H1 (cell line): ENCODE data around the gene PARP15. TPM values are rescaled to one million over a fixed set of nuclear protein-coding genes. Genes with fewer than 3 reads are reported as not detected.

Experiments used
- CTCF ChIA-PET: fragments of 300-600 bp; sonication (Branson Sonifier 250); formaldehyde crosslinking; loops from one replicate; lab custom pipeline; 2021; ENCODE audit not compliant: partially characterized antibody; lab: Charles Lee
- POLR2A ChIA-PET: fragments of 300-600 bp; sonication (Branson Sonifier 250); formaldehyde crosslinking; loops from one replicate; lab custom pipeline; 2021; ENCODE audit warnings: inconsistent platforms; ENCODE audit not compliant: partially characterized antibody; lab: Charles Lee
- DNase-seq, 2 experiments: peaks; one replicate each; pipeline versions ENCODE4 v3.0.0 to v3.0.0-alpha.2; 2010 to 2022; ENCODE audit warnings: low spot score in 2 of 2, low read depth in 1 of 2, mixed read lengths in 1 of 2
- FAIRE-seq: peaks from 2 replicates; lab custom pipeline; 2011; peaks lifted over from hg19 to GRCh38; lab: Jason Lieb, UNC
- H2AFZ ChIP-seq: 2 replicates; pipeline ENCODE4 v1.8.1; 2012; ENCODE audit warnings: low read length, inconsistent platforms
- H2AK5ac ChIP-seq: 2 replicates; pipeline ENCODE4 v1.6.1; 2013; ENCODE audit warnings: low read depth, low read length
- H2BK120ac ChIP-seq: replicated peaks from 2 replicates; pipeline ENCODE3; 2013; ENCODE audit warnings: low read depth, low read length, inconsistent platforms
- H2BK12ac ChIP-seq: 2 replicates; pipeline ENCODE4 v1.6.1; 2013; ENCODE audit warnings: low read depth, low read length
- H2BK15ac ChIP-seq: 2 replicates; pipeline ENCODE4 v1.6.1; 2013; ENCODE audit warnings: low read length
- H2BK20ac ChIP-seq: 2 replicates; pipeline ENCODE4 v1.6.1; 2013; ENCODE audit warnings: low read length
- H2BK5ac ChIP-seq: 2 replicates; pipeline ENCODE4 v1.6.1; 2013; ENCODE audit warnings: low read depth, low read length
- H3K14ac ChIP-seq: 2 replicates; pipeline ENCODE4 v1.6.1; 2013; ENCODE audit warnings: inconsistent platforms; ENCODE audit not compliant: insufficient read length
- H3K18ac ChIP-seq: 2 replicates; pipeline ENCODE4 v1.6.1; 2013; ENCODE audit warnings: low read length; ENCODE audit errors: extremely low read depth
- H3K23ac ChIP-seq: 2 replicates; pipeline ENCODE4 v1.6.1; 2013; ENCODE audit warnings: inconsistent platforms; ENCODE audit not compliant: insufficient read length
- H3K23me2 ChIP-seq: 2 replicates; pipeline ENCODE4 v1.6.1; 2013; ENCODE audit warnings: low read depth, low read length
- H3K27ac ChIP-seq: 2 replicates; pipeline ENCODE4 v1.6.1; 2011; ENCODE audit warnings: low read depth, low read length, inconsistent platforms
- H3K27me3 ChIP-seq, 4 experiments: replicated peaks in 1 of 4; 1 replicate in 1 of 4; 2 replicates in 3 of 4; pipeline versions ENCODE4 v1.6.1 to v1.8.1; 2011 to 2013; ENCODE audit warnings: low read length in 3 of 4, mild to moderate bottlenecking in 3 of 4, inconsistent platforms in 2 of 4, mixed read lengths in 2 of 4, moderate library complexity in 1 of 4; ENCODE audit not compliant: control insufficient read depth in 3 of 4, insufficient read depth in 3 of 4; ENCODE audit errors: extremely low read depth in 1 of 4
- H3K36me3 ChIP-seq, 4 experiments: 2 replicates each; pipeline versions ENCODE4 v1.6.1 to v1.8.1; 2011 to 2013; ENCODE audit warnings: mild to moderate bottlenecking in 4 of 4, low read length in 3 of 4, moderate library complexity in 2 of 4, control low read depth in 1 of 4, inconsistent platforms in 1 of 4; ENCODE audit not compliant: insufficient read depth in 4 of 4, control insufficient read depth in 2 of 4
- H3K4ac ChIP-seq: replicated peaks from 2 replicates; pipeline ENCODE3; 2013; ENCODE audit warnings: low read length, low read depth, mixed read lengths, inconsistent platforms; ENCODE audit not compliant: insufficient read length
- H3K4me1 ChIP-seq, 4 experiments: replicated peaks in 1 of 4; 1 replicate in 1 of 4; 2 replicates in 3 of 4; pipeline versions ENCODE4 v1.6.1 to v1.8.1; 2011 to 2013; ENCODE audit warnings: low read length in 3 of 4, inconsistent platforms in 2 of 4, mixed read lengths in 1 of 4; ENCODE audit not compliant: insufficient read depth in 4 of 4, control insufficient read depth in 3 of 4
- H3K4me2 ChIP-seq, 2 experiments: 2 replicates each; pipeline versions ENCODE4 v1.6.1 to v1.8.1; 2011 to 2013; ENCODE audit warnings: low read depth in 2 of 2, low read length in 2 of 2, control low read depth in 1 of 2, inconsistent platforms in 1 of 2, mild to moderate bottlenecking in 1 of 2; ENCODE audit not compliant: insufficient read depth in 1 of 2
- H3K4me3 ChIP-seq, 4 experiments: fragments of 200-600, 300-600 bp in 1 of 4; sonication (generic), shearing (Covaris generic), sonication (Bioruptor Twin) in 1 of 4; 2 replicates each; pipeline versions ENCODE4 v1.5.1 to v1.8.1; 2011 to 2016; ENCODE audit warnings: low read length in 4 of 4, low read depth in 3 of 4, control low read depth in 2 of 4, inconsistent platforms in 2 of 4, mild to moderate bottlenecking in 2 of 4, mixed read lengths in 1 of 4, moderate library complexity in 1 of 4; ENCODE audit not compliant: insufficient read depth in 2 of 4; ENCODE audit errors: extremely low read depth in 1 of 4
- H3K56ac ChIP-seq: replicated peaks from 2 replicates; pipeline ENCODE3; 2013; ENCODE audit warnings: low read depth, mild to moderate bottlenecking, mixed read lengths, low read length, inconsistent platforms; ENCODE audit not compliant: insufficient read length
- H3K79me1 ChIP-seq: 2 replicates; pipeline ENCODE4 v1.6.1; 2013; ENCODE audit warnings: low read depth, low read length, control low read depth
- H3K79me2 ChIP-seq, 2 experiments: 2 replicates each; pipeline versions ENCODE4 v1.6.1 to v1.8.1; 2012 to 2013; ENCODE audit warnings: low read length in 2 of 2, mild to moderate bottlenecking in 2 of 2, inconsistent platforms in 1 of 2; ENCODE audit not compliant: insufficient read depth in 2 of 2, control insufficient read depth in 1 of 2
- H3K9ac ChIP-seq, 4 experiments: replicated peaks in 1 of 4; 1 replicate in 1 of 4; 2 replicates in 3 of 4; pipeline versions ENCODE4 v1.6.1 to v1.8.1; 2011 to 2013; ENCODE audit warnings: low read depth in 3 of 4, low read length in 3 of 4, control low read depth in 2 of 4, mild to moderate bottlenecking in 2 of 4, moderate library complexity in 2 of 4, inconsistent platforms in 1 of 4; ENCODE audit errors: extremely low read depth in 1 of 4
- H3K9me3 ChIP-seq, 2 experiments: 2 replicates each; pipeline versions ENCODE4 v1.6.1 to v1.8.1; 2012 to 2013; ENCODE audit warnings: mild to moderate bottlenecking in 2 of 2, moderate library complexity in 2 of 2, control low read depth in 1 of 2, inconsistent platforms in 1 of 2, low read depth in 1 of 2, low read length in 1 of 2, mixed read lengths in 1 of 2; ENCODE audit not compliant: insufficient read depth in 2 of 2
- H4K20me1 ChIP-seq, 2 experiments: replicated peaks in 1 of 2; 2 replicates each; pipeline versions ENCODE3 to v1.8.1; 2011 to 2013; ENCODE audit warnings: inconsistent platforms in 2 of 2, low read length in 2 of 2, mild to moderate bottlenecking in 1 of 2; ENCODE audit not compliant: insufficient read depth in 2 of 2, control insufficient read depth in 1 of 2
- H4K5ac ChIP-seq: 2 replicates; pipeline ENCODE4 v1.6.1; 2013; ENCODE audit warnings: low read length, low read depth, mixed read lengths, inconsistent platforms; ENCODE audit not compliant: insufficient read length
- H4K8ac ChIP-seq: 2 replicates; pipeline ENCODE4 v1.8.0; 2013; ENCODE audit warnings: mild to moderate bottlenecking, moderate library complexity, low read length, inconsistent platforms; ENCODE audit not compliant: insufficient read depth; ENCODE audit errors: extremely low read depth
- H4K91ac ChIP-seq: replicated peaks from 2 replicates; pipeline ENCODE3; 2013; ENCODE audit warnings: low read length, mixed read lengths, inconsistent platforms; ENCODE audit not compliant: insufficient read length
- BACH1 ChIP-seq: IDR thresholded peaks from 2 replicates; pipeline ENCODE4 v1.6.1; 2012; ENCODE audit warnings: low read length, improper control_type of control experiment
- BRCA1 ChIP-seq: IDR thresholded peaks from 2 replicates; pipeline ENCODE4 v1.6.1; 2012; ENCODE audit warnings: low read depth, low read length, improper control_type of control experiment
- CEBPB ChIP-seq: IDR thresholded peaks from 2 replicates; pipeline ENCODE4 v1.6.1; 2012; ENCODE audit warnings: low read depth, low read length
- CREB1 ChIP-seq: IDR thresholded peaks from 2 replicates; pipeline ENCODE4 v1.6.1; 2012; ENCODE audit warnings: inconsistent platforms
- EGR1 ChIP-seq: IDR thresholded peaks from 2 replicates; pipeline ENCODE4 v1.6.1; 2011; ENCODE audit warnings: low read depth, low read length, borderline replicate concordance
- EZH2 ChIP-seq: fragments of 200-600 bp; sonication (generic); IDR thresholded peaks from 2 replicates; pipeline ENCODE4 v1.7.1; 2012; ENCODE audit warnings: low read depth, mild to moderate bottlenecking, moderate library complexity, low read length, inconsistent platforms; ENCODE audit not compliant: severe bottlenecking
- FOSL1 ChIP-seq: IDR thresholded peaks from 2 replicates; pipeline ENCODE4 v1.6.1; 2011; ENCODE audit warnings: mild to moderate bottlenecking, low read depth, low read length, moderate library complexity; ENCODE audit not compliant: insufficient read depth
- RFX5 ChIP-seq: IDR thresholded peaks from 2 replicates; pipeline ENCODE4 v1.6.1; 2011; ENCODE audit warnings: low read depth, low read length, improper control_type of control experiment, borderline replicate concordance
- SIRT6 ChIP-seq: IDR thresholded peaks from one replicate; pipeline ENCODE4 v1.7.1; 2012; ENCODE audit warnings: low read length, inconsistent platforms
- SP2 ChIP-seq: IDR thresholded peaks from 2 replicates; pipeline ENCODE4 v1.6.1; 2012; ENCODE audit warnings: mild to moderate bottlenecking, low read length, inconsistent platforms
- SRF ChIP-seq: IDR thresholded peaks from 2 replicates; pipeline ENCODE4 v1.6.1; 2011; ENCODE audit warnings: mild to moderate bottlenecking, low read depth, low read length, moderate library complexity
- SUZ12 ChIP-seq: fragments of 200-600 bp; sonication (generic); IDR thresholded peaks from 2 replicates; pipeline ENCODE4 v1.6.1; 2012; ENCODE audit warnings: mild to moderate bottlenecking, inconsistent platforms, low read length, moderate library complexity, mixed read lengths
- TCF12 ChIP-seq: IDR thresholded peaks from 2 replicates; pipeline ENCODE4 v1.6.1; 2011; ENCODE audit warnings: low read depth, mild to moderate bottlenecking, low read length
- TEAD4 ChIP-seq: IDR thresholded peaks from 2 replicates; pipeline ENCODE4 v1.6.1; 2012; ENCODE audit warnings: low read depth, low read length, inconsistent platforms, mixed read lengths
- WGBS, 2 experiments: shearing (Covaris generic) in 1 of 2; methylation state at CpG; one replicate each; pipeline versions ENCODE4 v1.1.6 to v1.1.7; 2013 to 2015; ENCODE audit warnings: low lambda C conversion rate in 2 of 2, mixed read lengths in 2 of 2, inconsistent platforms in 1 of 2, low coverage in 1 of 2, missing lambda C conversion rate in 1 of 2; ENCODE audit not compliant: insufficient replicate concordance in 2 of 2, insufficient coverage in 1 of 2, insufficient read length in 1 of 2; ENCODE audit errors: extremely low coverage in 1 of 2, missing lambda C conversion rate in 1 of 2; 5-methylcytosine and 5-hydroxymethylcytosine counted together
- polyA plus RNA-seq, 7 experiments: library from polyadenylated mRNA; depleted of rRNA in 3 of 7; stranded (reverse) in 5 of 7; unstranded in 2 of 7; fragments of >200 nt in 5 of 7; fragments of 200-250 nt in 2 of 7; gene quantifications; 1 replicate in 5 of 7; 2 replicates in 1 of 7; 4 replicates in 1 of 7; pipeline versions ENCODE4 v1.2.1 to v1.2.3, GENCODE V29; 2011 to 2013; ENCODE audit warnings: missing spikeins in 2 of 7, mixed read lengths in 2 of 7
- total RNA-seq: library from RNA; stranded (reverse); fragmentation: NEBNext Ultra II Directional; extraction: Animal tissue kit (Norgen Biotek cat#: 25700); gene quantifications from 2 replicates; pipeline ENCODE4 v1.2.1, GENCODE V29; 2021

Gene PARP15
- total and polyA plus RNA-seq, 2 of the 8 experiments (the other 6 are each of a cell fraction or from before 2014, with no cell fraction given): 0.37 to 0.45 TPM

DNA sequence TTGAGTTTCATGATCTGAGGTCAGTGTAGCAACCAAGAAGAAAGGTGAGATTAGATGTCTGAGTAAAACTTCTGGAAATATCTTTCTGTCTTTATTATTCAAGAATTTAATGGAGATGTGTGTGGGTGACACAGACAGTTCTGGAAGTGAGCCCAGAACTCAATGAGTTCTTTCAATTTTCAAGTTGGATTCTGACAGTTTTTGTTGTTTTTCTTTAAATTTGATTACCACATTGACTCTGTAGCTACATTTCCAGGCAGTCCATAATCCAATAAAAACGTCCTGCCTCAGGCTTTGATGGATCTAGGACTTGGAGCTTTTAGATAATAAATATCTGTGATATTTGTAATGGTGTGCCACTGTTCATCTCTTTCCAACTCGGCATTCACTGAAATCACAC, 99.3 kb downstream of the PARP15 start:
- H2AK5ac ChIP-seq: no peak overlapping the region
- no peak overlapping the region for H4K91ac ChIP-seq
- DNase-seq (no peak), FAIRE-seq (no peak)
- no peak overlapping the region for H3K4ac ChIP-seq
- H3K56ac ChIP-seq: no peak overlapping the region
- ChIA-PET POLR2A (interaction anchor here (1.3 kb wide), 1 partner anchor 293 kb away, joined by 4 read pairs; the partner anchor contains the start of genes FAM162A and MIX23), CTCF (interaction anchor here (0.8 to 5.5 kb wide), 8 partner anchors 11 to 292 kb away, joined by 3 to 62 read pairs (median 4); partner anchors contain the start of gene FAM162A)
- TF ChIP-seq BACH1 (no peak), SP2 (no peak), FOSL1 (no peak), CEBPB (no peak), TCF12 (no peak), SIRT6 (no peak), EZH2 (no peak), BRCA1 (no peak), CREB1 (no peak), SUZ12 (no peak), SRF (no peak), TEAD4 (no peak), RFX5 (no peak), EGR1 (no peak)
- H2BK12ac ChIP-seq: no peak overlapping the region
- H2BK5ac ChIP-seq: no peak overlapping the region
- no peaks in the 10 kb centered on the region for H3K79me1 ChIP-seq
- no peaks in the 10 kb centered on the region; a peak in 2 of 7 replicates for H3K27me3 ChIP-seq
- no peak overlapping the region for H3K23ac ChIP-seq
- H3K9ac ChIP-seq: no peak overlapping the region
- peaks cover 8% of the 10 kb centered on the region; the same call in 1 of the 2 replicates for H3K23me2 ChIP-seq
- no peak overlapping the region for H4K8ac ChIP-seq
- H3K4me2 ChIP-seq: no peak overlapping the region
- H3K27ac ChIP-seq: no peak overlapping the region
- no peak overlapping the region for H2BK20ac ChIP-seq
- peaks cover 6 to 12% (median 9%) of the 10 kb centered on the region in 4 experiments; a peak in 6 of 7 replicates for H3K4me1 ChIP-seq
- H2BK15ac ChIP-seq: no peak overlapping the region
- H2BK120ac ChIP-seq: no peak overlapping the region
- no peak overlapping the region for H3K4me3 ChIP-seq
- no peak overlapping the region for H3K14ac ChIP-seq
- no peaks in the 10 kb centered on the region for H3K79me2 ChIP-seq
- H3K36me3 ChIP-seq: no peaks in the 10 kb centered on the region
- no peaks in the 10 kb centered on the region for H4K20me1 ChIP-seq
- no peaks in the 10 kb centered on the region for H3K9me3 ChIP-seq
- no peak overlapping the region for H4K5ac ChIP-seq
- 73% methylated on average over 2 of the region's 2 CpGs; no CpG with 5 or more reads in 1 of the 2 experiments for WGBS, 2 experiments
- no peak overlapping the region for H2AFZ ChIP-seq
- H3K18ac ChIP-seq: no peak overlapping the region
